HCT116 (cell line): ENCODE measurements around the gene GFOD2. TPM values are rescaled to one million over a fixed set of nuclear protein-coding genes. Genes with fewer than 3 reads are reported as not detected.

Source experiments
- ATAC-seq: fragments of 200-7000 bp; cut with Tn5 transposase; 2 replicates; pipeline ENCODE4 v1.9.1; 2020; ENCODE audit warnings: mild to moderate bottlenecking, moderate library complexity
- BruUV-seq: library from RNA; stranded (reverse); fragments of 400-500 nt; replicated peaks from 2 replicates; lab custom pipeline; 2021; lab: Mats Ljungman, UMichigan
- CTCF ChIA-PET: fragments of 300-600 bp; sonication (Branson Sonifier 250); formaldehyde crosslinking; loops from one replicate; lab custom pipeline; 2021; ENCODE audit warnings: antibody characterized with exemption; lab: Charles Lee
- POLR2A ChIA-PET: fragments of 300-600, 350-600 bp; sonication (Branson Sonifier 250); formaldehyde crosslinking; loops from one replicate; lab custom pipeline; 2021; ENCODE audit warnings: antibody characterized with exemption; lab: Charles Lee
- RAD21 ChIA-PET, 2 experiments: fragments of 300-600 bp; sonication (Branson Sonifier 250); formaldehyde crosslinking; loops; one replicate each; lab custom pipeline; 2023; ENCODE audit warnings: low total read pairs in 2 of 2; ENCODE audit not compliant: uncharacterized antibody in 2 of 2, unreplicated experiment in 2 of 2, low non-redundant PET in 1 of 2; lab: Charles Lee
- DNase-seq: peaks from one replicate; pipeline ENCODE4 v3.0.0-alpha.2; 2010; ENCODE audit warnings: low read depth, low spot score
- H2AFZ ChIP-seq: fragments of 200-600 bp; shearing (Covaris generic), sonication (generic); 2 replicates; pipeline ENCODE4 v1.6.1; 2017; ENCODE audit warnings: low read depth, mixed run types, mixed read lengths, antibody characterized with exemption, low read length; ENCODE audit not compliant: poor library complexity, severe bottlenecking
- H3K27ac ChIP-seq: 2 replicates; pipeline ENCODE4 v1.5.1; 2012; ENCODE audit warnings: low read depth, low read length
- H3K27me3 ChIP-seq: fragments of 200-600 bp; sonication (generic); 2 replicates; pipeline ENCODE4 v1.6.1; 2016; ENCODE audit warnings: mixed run types, low read length, mixed read lengths; ENCODE audit not compliant: insufficient read depth
- H3K36me3 ChIP-seq, 2 experiments: fragments of 200-500 bp in 1 of 2; fragments of 200-600 bp in 1 of 2; sonication (Bioruptor generic) in 1 of 2; sonication (generic) in 1 of 2; 2 replicates each; pipeline versions ENCODE4 v1.5.1 to v1.6.1; 2014 to 2016; ENCODE audit warnings: low read length in 2 of 2, inconsistent platforms in 1 of 2, mixed read lengths in 1 of 2, mixed run types in 1 of 2; ENCODE audit not compliant: insufficient read depth in 2 of 2, control insufficient read depth in 1 of 2
- H3K4me1 ChIP-seq, 2 experiments: fragments of 200-600 bp in 1 of 2; sonication (generic) in 1 of 2; 2 replicates each; pipeline versions ENCODE4 v1.5.1 to v1.6.1; 2012 to 2017; ENCODE audit warnings: low read length in 2 of 2, inconsistent platforms in 1 of 2, mild to moderate bottlenecking in 1 of 2, mixed read lengths in 1 of 2, mixed run types in 1 of 2, moderate library complexity in 1 of 2; ENCODE audit not compliant: insufficient read depth in 2 of 2, control insufficient read depth in 1 of 2
- H3K4me2 ChIP-seq: fragments of 200-600 bp; sonication (generic); 2 replicates; pipeline ENCODE4 v1.6.1; 2017; ENCODE audit warnings: mixed run types, low read length, mixed read lengths
- H3K4me3 ChIP-seq, 2 experiments: fragments of 200-600 bp in 1 of 2; sonication (generic) in 1 of 2; replicated peaks in 1 of 2; 2 replicates each; pipeline ENCODE4 v1.5.1; 2011 to 2016; ENCODE audit warnings: low read length in 2 of 2, control low read depth in 1 of 2, low read depth in 1 of 2, mild to moderate bottlenecking in 1 of 2, mixed read lengths in 1 of 2, mixed run types in 1 of 2
- H3K79me2 ChIP-seq: fragments of 200-600 bp; sonication (generic); 2 replicates; pipeline ENCODE4 v1.6.1; 2017; ENCODE audit warnings: mild to moderate bottlenecking, mixed run types, low read length, moderate library complexity, mixed read lengths; ENCODE audit not compliant: insufficient read depth
- H3K9ac ChIP-seq: fragments of 200-600 bp; sonication (generic); 2 replicates; pipeline ENCODE4 v1.6.1; 2016; ENCODE audit warnings: low read length, mixed read lengths
- H3K9me2 ChIP-seq: fragments of 200-600 bp; sonication (generic), shearing (Covaris generic); 2 replicates; pipeline ENCODE4 v1.6.1; 2017; ENCODE audit warnings: mixed run types, mild to moderate bottlenecking, moderate library complexity; ENCODE audit not compliant: insufficient read depth
- H3K9me3 ChIP-seq, 2 experiments: fragments of 200-500 bp in 1 of 2; fragments of 200-600 bp in 1 of 2; sonication (Bioruptor generic) in 1 of 2; sonication (generic) in 1 of 2; 2 replicates each; pipeline ENCODE4 v1.6.1; 2014 to 2017; ENCODE audit warnings: low read length in 2 of 2, mixed read lengths in 2 of 2, inconsistent platforms in 1 of 2, low read depth in 1 of 2, mild to moderate bottlenecking in 1 of 2, mixed run types in 1 of 2, moderate library complexity in 1 of 2; ENCODE audit not compliant: control insufficient read depth in 1 of 2, insufficient read depth in 1 of 2
- H4K20me1 ChIP-seq: fragments of 200-600 bp; sonication (generic), shearing (Covaris generic); 2 replicates; pipeline ENCODE4 v1.6.1; 2017; ENCODE audit warnings: mixed run types, mild to moderate bottlenecking, moderate library complexity; ENCODE audit not compliant: insufficient read depth
- ATF3 ChIP-seq: IDR thresholded peaks from 2 replicates; pipeline ENCODE4 v1.6.1; 2012
- CBX3 ChIP-seq: IDR thresholded peaks from 2 replicates; pipeline ENCODE4 v1.6.1; 2012; ENCODE audit warnings: low read depth
- CEBPB ChIP-seq: IDR thresholded peaks from 2 replicates; pipeline ENCODE4 v1.6.1; 2012; ENCODE audit warnings: low read depth
- EGR1 ChIP-seq: IDR thresholded peaks from 2 replicates; pipeline ENCODE4 v1.6.1; 2012; ENCODE audit warnings: low read depth
- ELF1 ChIP-seq: IDR thresholded peaks from 2 replicates; pipeline ENCODE4 v1.6.1; 2012; ENCODE audit warnings: low read depth, borderline replicate concordance
- EZH2 ChIP-seq: fragments of 200-600 bp; sonication (generic); IDR thresholded peaks from 2 replicates; pipeline ENCODE4 v1.6.1; 2017; ENCODE audit warnings: antibody characterized with exemption, mixed run types
- FOSL1 ChIP-seq: IDR thresholded peaks from 2 replicates; pipeline ENCODE4 v1.6.1; 2012; ENCODE audit warnings: low read depth
- JUND ChIP-seq: IDR thresholded peaks from 2 replicates; pipeline ENCODE4 v1.6.1; 2012
- MAX ChIP-seq: IDR thresholded peaks from 2 replicates; pipeline ENCODE4 v1.6.1; 2012
- POLR2A ChIP-seq: IDR thresholded peaks from 2 replicates; pipeline ENCODE4 v1.7.0; 2011; ENCODE audit warnings: borderline replicate concordance; ENCODE audit not compliant: insufficient read depth, insufficient read length; ENCODE audit errors: extremely low read depth
- POLR2AphosphoS5 ChIP-seq: IDR thresholded peaks from 2 replicates; pipeline ENCODE4 v1.6.1; 2011; ENCODE audit warnings: mild to moderate bottlenecking, low read depth, low read length, moderate library complexity
- RAD21 ChIP-seq: IDR thresholded peaks from 2 replicates; pipeline ENCODE4 v1.6.1; 2012; ENCODE audit warnings: low read depth, mild to moderate bottlenecking
- REST ChIP-seq: IDR thresholded peaks from 2 replicates; pipeline ENCODE4 v1.6.1; 2012; ENCODE audit warnings: low read depth
- SIN3A ChIP-seq: IDR thresholded peaks from 2 replicates; pipeline ENCODE4 v1.6.1; 2012; ENCODE audit warnings: low read depth
- SP1 ChIP-seq: IDR thresholded peaks from 2 replicates; pipeline ENCODE4 v1.6.1; 2012; ENCODE audit warnings: low read depth
- SRF ChIP-seq: IDR thresholded peaks from 2 replicates; pipeline ENCODE4 v1.6.1; 2012; ENCODE audit warnings: low read depth
- TCF7L2 ChIP-seq: IDR thresholded peaks from 2 replicates; pipeline ENCODE4 v1.7.0; 2011; ENCODE audit warnings: borderline replicate concordance, inconsistent platforms; ENCODE audit not compliant: insufficient read depth, insufficient read length; ENCODE audit errors: extremely low read depth
- YY1 ChIP-seq: IDR thresholded peaks from 2 replicates; pipeline ENCODE4 v1.6.1; 2011; ENCODE audit warnings: low read length, low read depth, moderate library complexity, mild to moderate bottlenecking; ENCODE audit not compliant: insufficient replicate concordance; ENCODE audit errors: extremely low read depth
- ZBTB33 ChIP-seq: IDR thresholded peaks from 2 replicates; pipeline ENCODE4 v1.6.1; 2011; ENCODE audit warnings: mild to moderate bottlenecking, low read length, moderate library complexity; ENCODE audit not compliant: insufficient replicate concordance; ENCODE audit errors: extremely low read depth
- ZNF274 ChIP-seq: fragments of 200-500 bp; sonication (Bioruptor generic); IDR thresholded peaks from 2 replicates; pipeline ENCODE4 v1.6.1; 2014; ENCODE audit warnings: mild to moderate bottlenecking, low read depth, low read length, inconsistent platforms
- intact Hi-C: fragments of 100-400 bp; cut with micrococcal nuclease; formaldehyde crosslinking; loops from 2 replicates; pipeline ENCODE4 v1.10.0; 2022
- total RNA-seq: library from RNA; stranded (reverse); gene quantifications from one replicate; pipeline ENCODE4 v1.2.1, GENCODE V29; 2021; ENCODE audit not compliant: unreplicated experiment

Gene GFOD2
- total RNA-seq, 1 experiment from 2014 or later, result 17.4 TPM

- H3K79me2 ChIP-seq, result peaks cover 36% of the 10 kb centered on the region
- RAD21 ChIA-PET, result no interaction called here
- no peak for ATAC-seq
- H3K9ac ChIP-seq, result peak overlapping the region; percentile 88
- no peak overlapping the region for H2AFZ ChIP-seq
- no peak for TF ChIP-seq SRF
- no peak for TF ChIP-seq TCF7L2
- TF ChIP-seq JUND, result no peak
- TF ChIP-seq EGR1, result no peak
- no peak for TF ChIP-seq POLR2AphosphoS5
- TF ChIP-seq CBX3, result no peak
- TF ChIP-seq ZNF274, result no peak
- no peak for TF ChIP-seq MAX
- no peak for TF ChIP-seq SIN3A
- no peak for TF ChIP-seq POLR2A
- TF ChIP-seq ELF1, result no peak
- no peak for TF ChIP-seq EZH2
- TF ChIP-seq ZBTB33, result no peak
- TF ChIP-seq RAD21, result no peak
- no peak for TF ChIP-seq ATF3
- no peak for TF ChIP-seq REST
- no peak for TF ChIP-seq YY1
- no peak for TF ChIP-seq FOSL1
- no peak for TF ChIP-seq SP1
- no peak for TF ChIP-seq CEBPB
- TF ChIP-seq, all 23 proteins: peak for 0
- Histone ChIP-seq H3K27ac (no peak overlapping the region), H4K20me1 (no peaks in the 10 kb centered on the region), H3K4me3 (peak overlapping the region; percentile 84 to 96), H3K27me3 (no peaks in the 10 kb centered on the region), H3K9me2 (no peaks in the 10 kb centered on the region), H3K4me1 (peaks cover 7 to 19% of the 10 kb centered on the region in 2 experiments; a peak in 3 of 4 replicates), H3K9me3 (no peaks in the 10 kb centered on the region), H3K36me3 (peaks cover 2 to 5% of the 10 kb centered on the region in 2 experiments; a peak in 2 of 4 replicates), H3K4me2 (peak overlapping the region; percentile 85)
- intact Hi-C loops, result no loop called here
- no peak for DNase-seq
- BruUV-seq, result no TSS peak
- POLR2A ChIA-PET, result interaction anchor here (0.8 kb wide), 1 partner anchor 86 kb away, joined by 3 read pairs; the partner anchor contains the start of genes RANBP10 and TSNAXIP1
- CTCF ChIA-PET, result interaction anchor here (1.3 kb wide), 1 partner anchor 199 kb away, joined by 6 read pairs; no protein-coding TSS in a partner anchor
These were observed 1.1 kb upstream of the GFOD2 start for GRCh38 chr16:67720236-67720635.
